ENCODE measurements around the gene EIF3K. TPM values are rescaled to one million over a fixed set of nuclear protein-coding genes. Genes with fewer than 3 reads are reported as not detected.

The EIF3K gene
- total and polyA plus RNA-seq, 2 of the 8 experiments (the other 6 are each of a cell fraction or from before 2014, with no cell fraction given) = 329 to 937 TPM

DNA sequence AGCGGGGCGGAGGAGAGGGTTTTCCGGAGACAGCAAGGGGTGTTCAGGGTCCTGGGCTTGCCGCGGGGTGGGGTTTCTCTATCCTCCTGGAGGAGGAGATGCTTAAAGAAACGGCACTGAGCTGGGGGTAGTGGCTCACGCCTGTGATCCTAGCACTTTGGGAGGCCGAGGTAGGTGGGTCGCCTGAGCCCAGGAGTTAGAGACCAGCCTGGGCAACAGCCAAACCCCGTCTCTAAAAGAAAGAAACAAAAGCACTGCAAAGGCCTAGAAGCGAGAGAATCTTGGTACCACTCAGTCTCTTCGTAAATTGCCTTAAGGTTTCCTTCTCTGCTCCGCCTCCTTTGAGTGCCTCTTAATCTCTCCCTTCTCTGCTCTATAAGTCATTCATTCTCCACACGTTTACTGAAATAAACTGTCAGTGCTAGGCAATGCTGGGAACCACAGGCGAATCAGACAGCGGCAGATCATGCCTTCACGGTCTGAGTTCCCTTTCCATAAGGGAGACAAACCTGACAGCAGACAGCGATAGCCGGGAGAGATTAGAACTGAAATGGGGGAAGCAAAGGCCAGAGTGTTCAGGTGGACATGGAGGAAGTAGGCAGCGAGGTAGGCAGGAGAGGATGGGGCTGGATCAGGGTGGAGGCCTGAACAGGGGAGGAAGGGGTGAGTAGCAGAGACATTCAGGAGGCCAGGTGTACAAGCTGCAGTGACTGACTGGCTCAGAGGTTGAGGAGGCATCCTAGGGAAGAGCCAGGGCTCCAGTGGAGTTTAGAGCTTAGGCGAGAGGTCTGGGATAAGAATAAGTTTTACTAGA, 580 bp downstream of the EIF3K start (continued):
- TF ChIP-seq ZNF274 (IDR thresholded peaks at IDR 0.05; ENCODE audit: borderline replicate concordance, extremely low read depth, low read length) = no peak
- TF ChIP-seq POU5F1 (IDR thresholded peaks at IDR 0.05; ENCODE audit: low read depth, low read length) = no peak

All from H1 (cell line).